Right cardiac atrium (tissue), 5 donors: ENCODE results near the gene CPT1A. TPM values are rescaled to one million over a fixed set of nuclear protein-coding genes. Genes with fewer than 3 reads are reported as not detected.

ENCODE experiments used
- ATAC-seq, 2 donors: fragments of 200-7000 bp; cut with Tn5 transposase; one replicate each; pipeline versions ENCODE4 v1.8.0 to v1.9.1; 2020; ENCODE audit warnings: moderate library complexity in 2 of 2, mild to moderate bottlenecking in 1 of 2
- DNase-seq, 3 donors: peaks; one replicate each; pipeline ENCODE4 v3.0.0-alpha.2; 2020
- H3K27ac ChIP-seq: one replicate; pipeline ENCODE4 v1.5.1; 2013; ENCODE audit warnings: mild to moderate bottlenecking, low read length, control low read depth, moderate library complexity
- H3K27me3 ChIP-seq: one replicate; pipeline ENCODE4 v1.6.1; 2013; ENCODE audit not compliant: control insufficient read depth, insufficient read depth
- H3K4me1 ChIP-seq: one replicate; pipeline ENCODE4 v1.6.1; 2013; ENCODE audit warnings: low read length; ENCODE audit not compliant: control insufficient read depth, insufficient read depth
- H3K4me3 ChIP-seq: one replicate; pipeline ENCODE4 v1.5.1; 2013; ENCODE audit warnings: low read length, control low read depth
- H3K9me3 ChIP-seq: one replicate; pipeline ENCODE4 v1.6.1; 2013; ENCODE audit warnings: low read length; ENCODE audit not compliant: control insufficient read depth
- WGBS: extraction: QIAGEN DNeasy Blood & Tissue Kit; methylation state at CpG from one replicate; pipeline ENCODE4 v1.1.7; 2013; 5-methylcytosine and 5-hydroxymethylcytosine counted together
- intact Hi-C, 4 donors: fragments of 100-400 bp; cut with DNase I; formaldehyde crosslinking; loops; one replicate each; pipeline versions ENCODE4 v1.11.0 to v1.14.0; 2022 to 2023
- polyA plus RNA-seq: library from polyadenylated mRNA; stranded (reverse); fragments of 200-250 nt; gene quantifications from one replicate; pipeline ENCODE4 v1.2.3, GENCODE V29; 2013
- total RNA-seq, 4 donors: library from RNA; stranded (reverse); fragmentation: NEBNext Ultra II Directional; extraction: Animal tissue kit (Norgen Biotek cat#: 25700); gene quantifications; one replicate each; pipeline ENCODE4 v1.2.1, GENCODE V29; 2021
- donor health status: healthy with polysubstance abuse.
- donor health status: DM: no; HTN: yes; CAD: no.
- donor health status: DM: no; HTN: no; CAD: no.
- donor health status: DM: no; HTN: yes; CAD: no; lungs with severe emphysema.
- donor health status: DM: yes; HTN: yes; CAD: no.

Gene CPT1A
- total and polyA plus RNA-seq, 5 donors, result 22.4 to 63.5 (median 44.1) TPM

DNA sequence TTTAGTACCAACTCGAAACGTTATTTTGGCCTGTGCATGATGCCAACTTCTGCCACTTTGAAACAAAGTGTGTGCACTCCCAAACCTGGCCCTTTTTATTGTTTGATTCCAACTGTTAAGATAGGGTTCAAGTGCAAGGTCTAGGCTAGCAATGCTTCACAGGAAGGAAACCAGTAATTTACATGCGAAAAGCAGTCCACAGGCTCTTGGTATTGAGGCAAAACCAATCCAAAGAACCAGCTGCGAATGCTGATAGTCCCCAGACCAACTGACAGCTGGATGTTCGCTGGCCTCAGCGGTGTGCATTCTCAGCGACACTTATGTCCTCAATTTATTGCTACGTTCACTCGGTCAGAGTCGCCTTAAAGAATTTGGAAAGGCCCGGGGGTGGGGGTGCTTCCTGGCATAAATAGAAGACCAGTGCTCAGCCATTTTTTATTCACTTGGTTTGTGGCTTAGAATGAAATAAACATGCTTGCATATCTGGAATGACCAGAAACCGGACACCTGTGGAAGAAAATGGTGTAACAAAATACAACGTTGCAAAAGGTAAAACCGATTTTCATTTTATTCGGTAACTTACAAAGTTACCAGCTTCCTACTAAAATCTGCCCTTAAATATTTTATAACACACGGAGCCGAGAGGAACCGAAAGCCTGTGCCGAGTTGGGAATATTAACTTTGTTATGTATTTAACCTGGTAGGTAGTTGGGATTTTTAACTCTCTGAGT is 1.6 kb downstream of the CPT1A start:
- Histone ChIP-seq H3K4me3 (peak overlapping the region; percentile 88), H3K27me3 (no peaks in the 10 kb centered on the region), H3K4me1 (peaks cover 17% of the 10 kb centered on the region), H3K9me3 (no peaks in the 10 kb centered on the region), H3K27ac (peak overlapping the region; percentile 89)
- intact Hi-C loops, result no loop called here
- WGBS, result 15% methylated on average over 19 of the region's 19 CpGs
- DNase-seq, result peak in 1 of 3 donors; percentile 59
- no peak for ATAC-seq

DNA sequence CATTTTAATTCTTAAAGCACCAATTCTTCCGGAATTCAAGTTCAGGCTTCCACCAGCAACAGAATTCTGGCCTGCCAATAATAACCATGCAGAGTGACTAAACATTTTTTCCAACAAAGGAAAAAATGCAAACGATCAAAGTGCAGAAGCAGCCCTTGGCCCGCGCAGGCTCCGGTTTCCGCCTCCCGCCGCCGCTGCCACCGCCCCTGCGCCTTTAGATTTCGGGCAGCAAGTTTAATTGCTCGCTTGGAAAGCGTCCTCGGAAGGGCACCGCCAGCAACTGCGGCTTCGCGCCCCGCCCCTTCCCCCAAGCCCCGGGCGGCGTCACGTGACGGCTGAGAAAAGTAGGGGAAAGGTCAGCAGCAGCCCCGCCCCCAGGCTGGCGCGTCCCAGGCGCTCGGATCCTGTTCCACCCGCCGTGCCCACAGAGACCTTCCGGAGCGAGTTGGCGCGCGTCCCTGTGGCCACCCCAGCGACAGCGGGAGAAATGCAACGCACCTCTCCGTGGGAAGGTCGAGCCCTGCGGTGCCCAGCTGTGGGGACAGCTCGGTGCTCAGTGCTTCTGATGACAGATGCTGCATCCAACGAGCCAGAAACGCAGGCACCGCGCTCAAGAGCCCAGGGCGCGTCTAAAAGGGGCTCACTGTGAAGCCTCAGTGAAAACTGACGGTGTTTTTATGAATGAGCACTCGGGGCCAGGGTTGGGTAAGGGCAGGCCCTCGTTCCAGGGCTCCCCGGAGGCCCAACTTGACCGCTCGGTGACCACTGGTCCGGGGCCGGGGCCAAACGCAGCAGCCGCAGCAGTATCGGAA is 2.5 kb downstream of the CPT1A start:
- DNase-seq, result peak; percentile 95 to 99 (median 98)
- peaks cover 17% of the 10 kb centered on the region for H3K4me1 ChIP-seq
- H3K27ac ChIP-seq, result peak overlapping the region; percentile 95
- H3K9me3 ChIP-seq, result no peaks in the 10 kb centered on the region
- no peaks in the 10 kb centered on the region for H3K27me3 ChIP-seq
- WGBS, result under 1% methylated on average over 61 of the region's 61 CpGs
- peak overlapping the region; percentile 88 for H3K4me3 ChIP-seq
- intact Hi-C loops, result no loop called here
- ATAC-seq, result peak; percentile 87

DNA sequence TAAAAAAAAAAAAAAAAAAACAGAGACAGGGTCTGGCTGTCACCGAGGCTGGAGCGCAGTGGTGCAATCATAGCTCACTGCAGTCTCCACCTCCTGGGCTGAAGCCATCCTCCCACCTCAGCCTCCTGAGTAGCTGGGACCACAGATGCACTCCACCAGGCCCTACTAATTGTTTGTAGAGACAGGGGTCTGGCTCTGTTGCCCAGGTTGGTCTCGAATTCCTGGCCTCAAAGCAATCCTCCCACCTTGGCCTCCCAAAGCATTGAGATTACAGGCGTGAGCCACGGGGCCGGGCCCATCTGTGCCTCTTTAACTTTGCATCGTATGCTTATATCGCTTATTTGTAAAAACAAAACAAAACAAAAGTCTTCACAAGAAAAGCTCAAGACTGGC is 3.1 kb downstream of the CPT1A start:
- peaks cover 17% of the 10 kb centered on the region for H3K4me1 ChIP-seq
- no peaks in the 10 kb centered on the region for H3K27me3 ChIP-seq
- ATAC-seq (no peak), DNase-seq (peak; percentile 59 to 77 (median 63))
- H3K9me3 ChIP-seq, result no peaks in the 10 kb centered on the region
- peak overlapping the region; percentile 95 for H3K27ac ChIP-seq
- peak overlapping the region; percentile 36 for H3K4me3 ChIP-seq
- 14% methylated on average over 8 of the region's 8 CpGs for WGBS
- intact Hi-C loops, result no loop called here

DNA sequence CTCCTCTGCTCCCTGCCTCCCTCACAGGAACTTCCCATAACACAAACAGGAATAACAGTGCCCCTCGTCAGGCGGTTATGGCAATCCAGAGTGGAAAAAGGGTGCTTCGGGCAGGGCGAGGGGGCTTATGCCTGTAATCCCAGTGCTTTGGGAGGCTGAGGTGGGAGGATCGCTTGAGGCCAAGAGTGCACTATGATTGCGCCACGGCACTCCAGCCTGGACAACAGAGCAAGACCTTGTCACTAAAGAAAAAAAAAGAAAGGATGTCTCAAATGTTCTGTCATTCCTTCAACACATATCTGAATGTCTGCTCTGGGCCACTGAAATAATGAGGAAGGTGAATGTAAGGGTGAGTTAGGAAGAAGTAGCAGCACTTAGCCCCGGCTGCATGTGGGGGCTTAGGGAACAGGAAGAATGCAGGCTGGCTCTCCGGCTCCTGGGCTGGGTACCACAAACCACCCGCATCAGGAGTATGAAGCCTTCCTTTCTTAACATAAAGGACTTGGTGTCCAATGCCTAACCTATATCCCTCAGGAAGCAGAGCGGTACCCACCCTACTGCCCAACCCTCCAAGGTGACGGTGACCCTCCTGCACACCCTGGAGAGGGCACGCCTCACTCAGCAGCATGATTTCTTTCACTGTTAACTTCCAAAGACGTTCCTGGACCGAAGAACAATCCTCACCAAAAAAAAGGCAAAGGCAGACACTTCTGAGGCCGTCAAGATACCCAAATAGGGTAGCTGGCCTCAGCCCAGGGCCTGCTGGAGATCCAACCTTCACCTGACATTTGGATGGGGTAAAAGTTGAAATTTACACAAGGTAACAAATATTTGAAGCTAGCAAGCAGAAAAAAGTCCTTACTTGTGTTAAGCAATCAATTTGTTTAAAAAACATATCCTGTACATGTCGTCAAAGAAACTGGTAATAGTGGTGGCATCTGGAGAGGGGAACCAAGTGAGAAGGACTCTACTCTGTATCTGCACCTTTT is 3.8 kb downstream of the CPT1A start:
- no peak for ATAC-seq
- Histone ChIP-seq H3K4me3 (no peak overlapping the region), H3K4me1 (peaks cover 19% of the 10 kb centered on the region), H3K27me3 (no peaks in the 10 kb centered on the region), H3K9me3 (no peaks in the 10 kb centered on the region), H3K27ac (peak overlapping the region; percentile 74)
- 81% methylated on average over 17 of the region's 17 CpGs for WGBS
- intact Hi-C loops, result no loop called here
- DNase-seq, result peak in 1 of 3 donors; percentile 66

- Histone ChIP-seq H3K4me3 (no peak overlapping the region), H3K9me3 (no peaks in the 10 kb centered on the region), H3K27ac (no peak overlapping the region), H3K4me1 (peaks cover 23% of the 10 kb centered on the region), H3K27me3 (no peaks in the 10 kb centered on the region)
- ATAC-seq, result no peak
- WGBS, result 83% methylated on average over 4 of the region's 4 CpGs
- intact Hi-C loops, result no loop called here
- DNase-seq, result no peak
Observed at GRCh38 chr11:68835749-68836148, 6.0 kb downstream of the CPT1A start.

- no peak for ATAC-seq
- Histone ChIP-seq H3K27me3 (no peaks in the 10 kb centered on the region), H3K4me3 (no peak overlapping the region), H3K27ac (no peak overlapping the region), H3K9me3 (no peaks in the 10 kb centered on the region), H3K4me1 (peaks cover 23% of the 10 kb centered on the region)
- intact Hi-C loops, result no loop called here
- 83% methylated on average over 5 of the region's 5 CpGs for WGBS
- DNase-seq, result peak in 1 of 3 donors; percentile 11
Observed at GRCh38 chr11:68835328-68835727, 6.4 kb downstream of the CPT1A start.

DNA sequence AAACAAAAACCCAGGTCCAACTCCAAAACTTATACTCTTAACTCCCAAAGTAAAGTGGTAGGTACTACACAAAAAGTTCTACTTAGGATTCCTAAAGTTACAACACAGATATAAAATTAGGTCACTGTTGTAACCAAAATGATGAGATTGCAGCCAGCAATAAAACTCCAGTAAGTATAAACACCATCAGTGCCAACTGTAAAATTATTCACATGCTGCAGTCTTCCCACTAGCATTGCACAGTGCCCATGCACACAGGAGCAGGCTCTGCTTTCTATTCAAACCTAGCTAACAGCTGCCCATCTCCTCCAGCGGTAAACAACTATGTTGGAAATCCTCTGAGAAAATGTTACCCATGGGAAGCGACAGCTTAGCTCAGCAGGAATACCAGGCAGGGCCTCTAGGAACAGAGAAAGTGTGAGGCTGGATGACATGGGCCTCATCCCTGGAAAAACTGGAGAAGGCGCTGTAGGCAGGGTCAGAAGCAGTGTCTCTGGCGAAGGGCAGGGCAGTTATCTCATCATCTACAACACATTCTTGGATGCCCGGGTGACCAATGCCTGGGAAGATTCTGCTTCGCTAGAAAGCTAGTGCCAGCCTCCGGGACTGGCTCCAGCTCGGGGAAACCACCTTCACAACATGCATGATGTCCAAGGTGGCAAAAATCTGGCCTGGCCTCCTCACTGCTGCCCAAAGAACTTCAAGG is 9.1 kb downstream of the CPT1A start:
- 64% methylated on average over 8 of the region's 8 CpGs for WGBS

DNA sequence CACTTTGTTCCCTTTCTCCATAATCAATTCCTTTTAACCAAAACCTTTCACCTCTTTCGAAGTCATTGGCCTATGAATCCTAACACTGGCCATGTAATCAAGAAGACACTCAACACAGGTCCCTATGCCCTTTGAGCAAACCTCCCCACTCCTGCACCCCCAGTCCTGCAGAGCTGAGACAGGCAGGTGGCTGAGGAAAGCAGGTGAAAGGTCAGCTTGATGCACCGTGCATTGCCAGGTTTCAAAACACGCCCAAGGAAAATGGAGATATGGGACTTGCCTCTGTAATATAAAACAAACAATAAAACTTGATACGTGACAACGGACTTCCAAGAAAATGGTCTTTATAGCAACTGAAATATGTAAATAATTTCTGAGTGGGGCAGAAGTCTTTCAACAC is 10.6 kb downstream of the CPT1A start:
- Histone ChIP-seq H3K27ac (no peak overlapping the region), H3K27me3 (no peaks in the 10 kb centered on the region), H3K4me1 (peaks cover 17% of the 10 kb centered on the region), H3K9me3 (no peaks in the 10 kb centered on the region), H3K4me3 (no peak overlapping the region)
- DNase-seq (peak in 1 of 3 donors; percentile 14), ATAC-seq (no peak)
- 85% methylated on average over 5 of the region's 5 CpGs for WGBS
- intact Hi-C loops, result no loop called here

More for the DNA sequence above, 9.1 kb downstream of the CPT1A start:
- Histone ChIP-seq H3K4me3 (no peak overlapping the region), H3K9me3 (no peaks in the 10 kb centered on the region), H3K27me3 (no peaks in the 10 kb centered on the region), H3K27ac (peak overlapping the region; percentile 43), H3K4me1 (peaks cover 23% of the 10 kb centered on the region)
- ATAC-seq (peak in 1 of 2 donors; percentile 26), DNase-seq (peak in 1 of 3 donors; percentile 45)
- intact Hi-C loops, result no loop called here

DNA sequence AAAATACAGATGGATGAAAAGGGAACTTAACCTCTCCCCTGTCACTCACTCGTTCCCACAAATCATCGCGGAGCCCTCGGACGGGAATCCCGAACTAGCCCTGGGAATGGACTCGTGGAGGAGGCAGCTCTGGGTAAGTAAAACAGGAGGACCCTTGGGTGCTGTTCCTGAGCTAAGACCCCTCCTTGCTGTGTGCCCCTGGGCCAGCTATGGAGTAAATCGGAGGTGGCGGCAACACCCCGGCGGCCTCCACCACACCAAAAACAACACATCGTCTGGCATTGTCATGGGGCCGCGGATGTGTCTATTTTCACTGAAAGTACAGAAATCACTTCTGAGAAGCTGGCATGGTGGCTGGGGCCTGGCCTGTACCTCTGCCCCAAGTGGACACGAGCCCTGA is 12.1 kb downstream of the CPT1A start:
- intact Hi-C loops, result no loop called here
- ATAC-seq, result no peak
- Histone ChIP-seq H3K4me1 (peaks cover 12% of the 10 kb centered on the region), H3K27ac (no peak overlapping the region), H3K9me3 (no peaks in the 10 kb centered on the region), H3K27me3 (no peaks in the 10 kb centered on the region), H3K4me3 (no peak overlapping the region)
- 82% methylated on average over 15 of the region's 15 CpGs for WGBS
- peak in 1 of 3 donors; percentile 23 for DNase-seq

- Histone ChIP-seq H3K4me3 (no peak overlapping the region), H3K27me3 (no peaks in the 10 kb centered on the region), H3K9me3 (no peaks in the 10 kb centered on the region), H3K4me1 (peaks cover 12% of the 10 kb centered on the region), H3K27ac (no peak overlapping the region)
- DNase-seq (no peak), ATAC-seq (no peak)
- intact Hi-C loops, result no loop called here
- WGBS, result 77% methylated on average over 12 of the region's 12 CpGs
Observed at GRCh38 chr11:68828957-68829356, 12.8 kb downstream of the CPT1A start.
